ENCODE results near the gene GFPT1.

GRCh38 chr2:69306822-69307578 lies 80.0 kb downstream of the GFPT1 start:
- no peak for TF ChIP-seq EZH2 (IDR thresholded peaks at IDR 0.05; ENCODE audit: low read length)
- peak; percentile 49 to 98 (median 90) for TF ChIP-seq CTCF (optimal IDR thresholded peaks at IDR 0.05 in 1 of 3, IDR thresholded peaks at IDR 0.05 in 1 of 3, conservative IDR thresholded peaks at IDR 0.05 in 1 of 3; ENCODE audit: extremely low read depth in 1 of 3, insufficient read depth in 2 of 3, low read length in 3 of 3)

Data from keratinocyte (primary cell).